AG04450 (cell line): ENCODE measurements around the gene BTBD9. TPM values are rescaled to one million over a fixed set of nuclear protein-coding genes. Genes with fewer than 3 reads are reported as not detected.

Source experiments
- CTCF ChIA-PET: fragments of 300-600, 350-600 bp; formaldehyde crosslinking; extraction: SDS; loops from one replicate; lab custom pipeline; 2022; ENCODE audit warnings: antibody characterized with exemption, inconsistent platforms; lab: Charles Lee
- POLR2A ChIA-PET: fragments of 350-600 bp; formaldehyde crosslinking; extraction: SDS; loops from one replicate; lab custom pipeline; 2021; ENCODE audit warnings: antibody characterized with exemption, inconsistent platforms; lab: Yijun Ruan, JAX
- DNase-seq: peaks from one replicate; pipeline ENCODE4 v3.0.0-alpha.2; 2011; ENCODE audit warnings: low read depth, low spot score
- H3K27ac ChIP-seq: one replicate; pipeline ENCODE4 v1.5.1; 2012; ENCODE audit warnings: low read depth, low read length, control low read depth
- H3K27me3 ChIP-seq: one replicate; pipeline ENCODE4 v1.6.0; 2012; ENCODE audit warnings: low read length; ENCODE audit not compliant: control insufficient read depth, insufficient read depth
- H3K4me3 ChIP-seq: 2 replicates; pipeline ENCODE4 v1.5.1; 2011; ENCODE audit warnings: mild to moderate bottlenecking, low read depth, low read length, control low read depth
- H3K9me3 ChIP-seq: 2 replicates; pipeline ENCODE4 v1.5.1; 2012; ENCODE audit warnings: low read length; ENCODE audit not compliant: control insufficient read depth, insufficient read depth
- polyA plus RNA-seq: library from polyadenylated mRNA; depleted of rRNA; stranded (reverse); fragments of >200 nt; gene quantifications from 2 replicates; pipeline ENCODE4 v1.2.3, GENCODE V29; 2011
- TF ChIP-seq, protein P1 (sequence below): IDR thresholded peaks from 2 replicates; pipeline ENCODE4 v1.5.1; 2011; ENCODE audit warnings: low read depth, low read length, control low read depth, inconsistent platforms

Gene BTBD9
- polyA plus RNA-seq, 1 experiment, result 7.2 TPM

DNA sequence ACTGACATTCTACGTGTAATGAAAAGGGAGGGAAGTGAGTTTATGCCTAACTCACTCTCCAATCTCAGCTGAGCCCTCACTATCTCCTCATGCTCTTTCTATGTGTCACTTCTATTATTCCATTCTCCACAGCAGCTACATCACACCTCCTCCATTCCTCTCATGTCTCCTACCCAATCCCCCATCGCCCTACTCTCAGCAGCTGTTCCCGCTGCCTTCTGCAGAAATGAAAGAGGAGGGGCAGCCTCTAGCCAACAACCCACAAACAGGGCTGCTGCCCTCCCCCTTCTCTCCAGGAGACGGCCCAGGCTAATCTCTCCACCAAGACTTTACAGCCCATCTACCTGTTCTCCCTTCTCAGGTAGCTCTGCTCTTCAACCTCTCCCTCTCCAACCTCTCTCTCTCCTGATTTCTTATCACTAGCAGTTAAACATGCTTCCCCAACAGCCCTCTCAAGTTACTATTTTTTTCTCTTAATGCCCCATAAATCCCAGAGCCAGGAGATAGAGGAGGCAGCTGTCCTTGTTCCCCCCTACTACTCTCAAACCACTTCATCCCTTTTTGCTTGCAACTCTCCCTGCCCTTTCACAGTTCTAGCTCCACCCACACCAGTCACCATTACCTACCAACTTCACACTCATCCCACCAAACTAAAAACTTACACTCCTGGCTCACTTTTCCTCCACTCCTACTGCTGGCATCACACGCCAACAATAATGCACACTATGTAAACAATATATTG is 136.5 kb downstream of the BTBD9 start:
- no peak overlapping the region for H3K4me3 ChIP-seq
- no peaks in the 10 kb centered on the region for H3K27me3 ChIP-seq
- CTCF ChIA-PET, result interaction anchor here (0.9 to 3.5 kb wide), 2 partner anchors 9 to 67 kb away, joined by 3 to 22 read pairs; no protein-coding TSS in a partner anchor
- H3K9me3 ChIP-seq, result no peaks in the 10 kb centered on the region
- no peak overlapping the region for H3K27ac ChIP-seq
- TF ChIP-seq, protein P1, sequence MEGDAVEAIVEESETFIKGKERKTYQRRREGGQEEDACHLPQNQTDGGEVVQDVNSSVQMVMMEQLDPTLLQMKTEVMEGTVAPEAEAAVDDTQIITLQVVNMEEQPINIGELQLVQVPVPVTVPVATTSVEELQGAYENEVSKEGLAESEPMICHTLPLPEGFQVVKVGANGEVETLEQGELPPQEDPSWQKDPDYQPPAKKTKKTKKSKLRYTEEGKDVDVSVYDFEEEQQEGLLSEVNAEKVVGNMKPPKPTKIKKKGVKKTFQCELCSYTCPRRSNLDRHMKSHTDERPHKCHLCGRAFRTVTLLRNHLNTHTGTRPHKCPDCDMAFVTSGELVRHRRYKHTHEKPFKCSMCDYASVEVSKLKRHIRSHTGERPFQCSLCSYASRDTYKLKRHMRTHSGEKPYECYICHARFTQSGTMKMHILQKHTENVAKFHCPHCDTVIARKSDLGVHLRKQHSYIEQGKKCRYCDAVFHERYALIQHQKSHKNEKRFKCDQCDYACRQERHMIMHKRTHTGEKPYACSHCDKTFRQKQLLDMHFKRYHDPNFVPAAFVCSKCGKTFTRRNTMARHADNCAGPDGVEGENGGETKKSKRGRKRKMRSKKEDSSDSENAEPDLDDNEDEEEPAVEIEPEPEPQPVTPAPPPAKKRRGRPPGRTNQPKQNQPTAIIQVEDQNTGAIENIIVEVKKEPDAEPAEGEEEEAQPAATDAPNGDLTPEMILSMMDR, result no peak
- POLR2A ChIA-PET, result no interaction called here
- no peak for DNase-seq

DNA sequence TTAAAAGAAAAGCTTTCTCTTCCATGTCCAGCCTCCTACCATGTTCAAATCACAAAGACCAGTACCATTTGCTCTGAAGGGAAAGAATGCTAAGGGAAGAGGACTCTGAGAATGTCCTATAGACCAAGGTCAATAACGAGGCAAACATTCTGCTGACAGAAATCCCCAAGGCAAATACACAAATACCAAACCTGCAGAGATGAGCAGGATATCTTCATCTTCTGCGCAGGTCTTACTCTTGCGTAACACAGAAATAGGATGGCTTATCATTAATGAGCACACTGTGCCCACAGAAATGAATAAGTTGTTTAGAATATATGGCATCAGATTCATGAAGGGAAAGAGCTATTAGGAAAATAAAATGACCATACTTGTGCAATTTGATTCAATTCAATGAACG is 137.3 kb downstream of the BTBD9 start:
- ChIA-PET CTCF (interaction anchor here (3.5 kb wide), 1 partner anchor 8 kb away, joined by 22 read pairs; no protein-coding TSS in a partner anchor), POLR2A (no interaction called here)
- H3K4me3 ChIP-seq, result no peak overlapping the region

DNA sequence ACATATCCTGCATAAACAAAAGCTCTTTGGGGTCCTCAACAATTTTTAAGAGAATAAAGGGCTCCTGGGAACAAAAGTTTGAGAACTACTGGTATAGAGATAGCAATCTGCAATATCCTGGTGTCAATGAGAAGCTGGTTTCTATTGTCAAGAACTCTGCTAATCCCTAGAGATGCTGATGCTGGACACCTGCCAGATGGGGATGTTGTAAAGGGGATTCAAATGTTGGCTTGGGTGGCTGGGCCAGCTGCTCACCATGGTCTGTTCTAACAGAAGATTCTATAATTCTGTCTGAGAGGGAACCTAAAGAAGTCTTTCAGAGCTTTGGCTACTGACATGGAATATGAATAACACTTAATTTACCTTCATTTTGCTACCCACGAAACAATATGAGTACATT is 137.8 kb downstream of the BTBD9 start:
- ChIA-PET CTCF (interaction anchor here (3.5 kb wide), 1 partner anchor 8 kb away, joined by 22 read pairs; no protein-coding TSS in a partner anchor), POLR2A (no interaction called here)
- H3K27me3 ChIP-seq, result no peaks in the 10 kb centered on the region
- H3K9me3 ChIP-seq, result no peaks in the 10 kb centered on the region
- H3K27ac ChIP-seq, result no peak overlapping the region
- TF ChIP-seq, protein P1, result no peak
- no peak overlapping the region for H3K4me3 ChIP-seq
- no peak for DNase-seq

More for the DNA sequence above, 137.3 kb downstream of the BTBD9 start:
- Histone ChIP-seq H3K9me3 (no peaks in the 10 kb centered on the region), H3K27me3 (no peaks in the 10 kb centered on the region), H3K27ac (no peak overlapping the region)
- TF ChIP-seq, protein P1, result no peak
- no peak for DNase-seq

DNA sequence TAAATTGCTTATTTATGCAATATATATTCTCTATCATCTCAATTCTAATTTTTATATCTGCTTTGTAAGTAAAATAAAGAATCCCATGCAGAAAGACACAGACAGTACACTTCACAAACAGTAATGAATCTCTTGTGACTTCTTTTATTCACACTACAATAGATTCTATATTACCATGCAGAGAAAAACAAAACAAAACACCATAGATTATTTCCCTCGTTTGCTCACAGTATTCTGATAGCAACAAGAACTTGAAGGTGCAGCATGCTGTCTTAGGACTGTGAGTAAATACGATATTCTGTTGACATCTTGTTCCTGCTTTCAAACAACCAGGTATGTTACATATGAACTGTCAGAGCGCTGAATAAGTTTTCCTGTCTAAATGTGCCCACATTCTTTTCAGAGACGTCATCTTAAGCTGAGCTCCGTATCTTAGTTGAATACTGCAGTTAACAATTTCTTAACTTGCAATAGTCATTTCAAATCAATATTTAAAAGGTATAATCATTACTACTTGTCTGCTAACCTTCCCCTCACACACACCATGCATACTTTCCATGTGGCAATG is 140.1 kb downstream of the BTBD9 start:
- ChIA-PET POLR2A (no interaction called here), CTCF (interaction anchor here (1.9 to 2.0 kb wide), 2 partner anchors 70 to 466 kb away, joined by 6 to 11 read pairs; no protein-coding TSS in a partner anchor)
- Histone ChIP-seq H3K4me3 (no peak overlapping the region), H3K27me3 (no peaks in the 10 kb centered on the region), H3K27ac (no peak overlapping the region), H3K9me3 (no peaks in the 10 kb centered on the region)
- TF ChIP-seq, protein P1, result no peak
- DNase-seq, result no peak
